ENCODE results near the gene DCXR.
A peak's percentile ranks its signal among the peaks of the same experiment; 100 is the strongest.

Gene DCXR

DNA sequence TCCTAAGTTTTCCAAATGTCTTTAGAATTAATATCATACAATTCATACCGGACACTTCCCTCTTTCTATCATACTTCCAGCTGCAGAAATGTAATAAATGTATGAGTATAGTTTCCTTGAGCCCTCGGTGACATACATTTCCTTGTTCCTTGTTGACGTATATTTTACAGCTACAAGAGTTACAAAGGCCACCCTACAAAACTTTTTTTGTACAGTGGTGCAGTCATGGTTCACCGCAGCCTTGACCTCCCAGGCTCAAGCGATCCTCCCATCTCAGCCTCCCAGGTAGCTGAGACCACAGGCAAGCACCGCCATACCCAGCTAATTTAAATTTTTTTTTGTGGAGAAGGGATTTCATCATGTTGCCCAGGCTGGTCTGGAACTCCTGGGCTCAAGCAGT is 35.3 kb upstream of the DCXR start:
- no peak for DNase-seq

DNA sequence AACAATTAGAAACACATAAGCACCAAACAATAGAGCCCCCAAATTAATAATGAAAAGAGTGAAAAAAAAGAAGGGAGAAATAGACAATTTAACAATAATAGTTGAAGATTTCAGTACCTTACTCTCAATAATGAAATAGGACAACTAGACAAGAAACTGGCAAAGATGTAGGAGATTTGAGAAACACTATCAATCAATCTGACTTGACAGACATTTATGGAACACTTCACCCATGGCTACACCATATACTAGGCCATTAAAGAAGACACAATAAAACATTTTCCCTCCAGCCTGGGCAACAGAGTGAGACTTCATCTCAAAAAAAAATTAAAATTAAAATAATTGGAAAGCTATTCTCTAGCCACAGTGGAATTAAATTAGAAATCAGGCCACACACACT is 33.1 kb upstream of the DCXR start:
- no peak for DNase-seq

DNA sequence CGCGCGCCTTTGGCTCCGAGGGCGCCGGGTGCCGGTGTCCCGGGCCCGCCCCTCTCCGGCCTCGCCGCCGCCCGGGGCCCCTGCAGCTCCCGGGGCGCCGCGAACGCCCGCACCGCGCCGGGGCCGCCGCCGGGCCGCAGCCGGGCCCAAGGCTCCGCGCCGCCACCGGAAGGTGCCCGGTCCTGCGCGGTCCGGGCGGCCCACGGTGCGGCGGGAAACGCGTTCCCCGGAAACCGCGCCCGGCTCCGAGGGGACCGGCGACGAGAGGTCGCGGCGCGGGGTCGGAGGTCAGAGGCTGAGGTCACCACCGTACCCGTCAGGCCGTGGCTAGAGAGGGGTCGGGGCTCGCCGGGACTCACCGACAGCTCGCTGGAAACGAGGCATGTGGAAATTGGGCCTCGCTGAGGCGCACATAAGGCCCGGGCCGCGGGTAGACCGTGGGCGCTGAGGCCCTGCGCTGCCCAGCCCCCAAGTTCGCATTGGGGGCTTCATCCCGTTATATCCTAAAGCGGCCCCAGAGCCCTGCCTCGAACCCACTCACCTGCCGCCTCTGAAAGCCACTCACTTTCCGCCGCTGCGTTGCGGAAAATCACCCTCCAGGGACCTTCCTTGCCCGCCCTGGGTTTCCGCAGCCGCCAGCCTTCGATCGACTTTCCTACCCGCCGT is 28.3 kb upstream of the DCXR start, which contains the start of gene DUS1L:
Gene DUS1L, minus strand, starts transcription at position 167 of the 666 bp plus-strand sequence. CDS start 745 bp downstream, outside the sequence.
- DNase-seq, result peak; percentile 76

DNA sequence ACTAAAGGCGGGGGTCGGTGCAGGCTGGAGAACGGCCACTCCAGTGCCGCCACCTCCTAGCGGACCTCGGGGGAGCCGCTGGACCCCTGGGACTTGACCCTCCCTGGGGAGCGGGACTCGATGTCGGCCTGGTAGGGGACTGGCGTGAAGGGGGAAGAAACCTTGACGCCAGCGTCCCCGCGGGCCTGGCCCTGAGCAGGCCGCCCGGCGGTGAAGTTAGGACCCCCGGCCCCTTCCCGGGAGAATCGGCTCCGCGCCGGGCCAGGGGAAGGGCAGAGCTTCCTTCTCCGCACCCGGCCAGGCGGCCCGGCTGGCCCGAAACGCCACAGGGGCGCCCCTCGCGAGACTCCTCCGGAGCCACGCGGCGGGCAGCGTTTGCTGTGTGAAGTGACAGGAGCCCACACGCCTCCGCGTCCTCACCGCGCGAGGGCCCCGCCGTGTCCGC is 27.7 kb upstream of the DCXR start:
- no peak for DNase-seq

GRCh38 chr17:82064433-82065192 is 27.1 kb upstream of the DCXR start:
- no peak for DNase-seq

DNA sequence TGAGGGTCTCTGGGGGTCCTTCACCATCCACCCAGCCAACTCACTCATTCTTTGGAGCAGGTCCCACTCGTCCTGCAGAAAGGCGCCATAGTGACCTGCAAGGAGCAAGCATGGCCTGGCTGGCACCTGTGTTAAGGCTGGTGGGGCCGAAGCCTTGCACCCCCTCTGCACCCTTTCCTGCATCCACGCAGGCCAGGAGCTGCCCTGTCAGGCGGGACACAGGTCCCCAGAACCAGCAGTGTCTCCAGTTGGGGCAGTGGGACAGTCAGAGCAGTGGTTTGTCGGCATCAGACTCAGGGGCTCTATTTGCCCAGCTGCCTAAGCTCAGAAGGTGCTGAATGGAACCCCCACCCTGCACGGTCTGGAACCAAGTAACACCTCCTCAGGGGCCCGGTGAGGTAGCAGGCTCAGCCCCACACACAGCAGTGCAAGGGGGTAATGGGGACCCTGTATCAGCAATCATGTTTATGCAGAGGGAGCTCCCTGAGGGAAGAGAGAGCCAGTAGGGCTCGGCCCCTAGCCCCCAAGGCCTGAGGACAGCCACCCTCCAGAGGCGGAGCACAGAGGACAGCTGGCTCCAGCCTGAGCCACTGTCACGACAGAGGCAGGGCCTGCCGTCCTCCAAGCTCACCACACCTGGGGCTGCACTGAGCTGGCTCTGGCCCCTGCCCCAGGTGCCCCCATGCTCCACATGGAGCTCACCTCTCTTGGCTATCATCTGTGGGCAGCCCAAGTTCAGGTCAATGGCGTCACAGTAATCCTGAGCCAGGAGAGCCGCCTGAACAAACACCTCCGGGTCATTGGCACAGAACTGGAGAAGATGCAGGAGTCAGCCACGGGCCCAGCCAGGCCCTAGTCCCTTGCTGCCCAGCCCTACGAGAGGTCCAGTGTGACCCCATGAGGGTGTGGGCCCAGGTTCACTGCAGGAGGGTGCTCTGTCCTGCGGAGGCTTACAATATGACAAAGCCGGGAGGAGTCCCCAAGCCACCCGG is 26.2 kb upstream of the DCXR start:
- no peak for DNase-seq

DNA sequence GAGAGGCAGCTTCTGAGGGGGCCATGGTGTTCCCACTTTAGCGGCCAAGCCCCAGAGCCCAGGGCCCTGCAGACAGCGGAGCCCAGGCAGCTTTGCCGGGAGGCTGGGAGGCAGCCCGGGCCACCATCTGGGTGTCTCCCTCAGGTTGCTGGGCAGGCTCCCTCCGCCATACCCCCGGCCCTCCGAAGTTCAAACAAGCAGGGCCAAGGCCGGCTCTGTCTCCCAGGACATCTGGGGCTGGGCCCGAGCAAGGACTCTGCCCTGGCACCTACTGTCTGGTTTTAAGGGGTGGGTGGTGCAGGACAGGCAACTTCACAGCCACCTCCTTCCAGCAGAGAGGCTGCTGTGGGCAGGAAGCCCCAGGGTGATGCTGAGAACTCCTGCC is 25.5 kb upstream of the DCXR start:
- DNase-seq, result no peak

DNA sequence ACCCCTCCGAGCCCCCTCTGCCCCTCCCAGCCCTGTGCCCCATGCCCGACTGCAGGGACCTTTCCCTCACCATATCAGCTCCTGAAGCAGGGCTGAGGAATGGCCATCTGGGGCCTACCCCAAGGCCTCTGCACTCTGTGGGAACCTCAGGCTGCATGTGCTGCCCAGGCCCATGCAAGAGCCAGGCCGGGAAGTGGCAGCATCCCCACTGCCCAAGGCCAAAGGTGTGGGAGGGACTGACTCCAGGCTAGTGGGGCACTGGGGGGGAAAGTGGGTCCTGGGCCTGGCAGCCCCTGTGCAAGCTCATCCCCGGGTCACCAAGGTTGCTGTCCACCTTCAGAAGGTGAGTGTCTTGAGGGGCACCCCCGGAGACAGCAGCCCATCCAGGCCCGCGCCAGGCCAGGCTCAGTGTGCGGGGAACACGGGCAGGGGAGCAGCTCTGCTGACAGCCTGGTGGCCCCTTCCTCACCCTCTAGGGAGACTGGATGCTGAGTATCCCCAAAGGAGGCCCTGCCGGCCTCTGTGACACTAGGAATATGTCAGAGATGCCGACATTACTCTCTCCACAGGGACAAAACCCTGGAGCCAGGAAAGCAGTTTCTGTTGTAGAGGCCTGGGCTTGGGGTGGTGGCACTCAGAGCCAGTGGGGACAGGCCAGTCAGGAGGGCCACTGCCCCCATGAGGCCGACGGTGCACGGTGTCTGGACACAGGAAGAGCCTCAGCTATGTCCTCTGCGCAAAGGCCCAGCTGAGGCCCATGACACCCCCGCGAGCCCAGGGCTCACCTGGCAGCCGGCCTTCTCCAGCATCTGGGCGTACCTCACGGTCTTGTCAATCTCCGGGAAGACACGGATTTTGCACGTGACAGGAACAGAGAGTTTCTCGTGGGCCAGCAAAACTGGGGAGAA is 24.8 kb upstream of the DCXR start:
- DNase-seq, result no peak

GRCh38 chr17:82061047-82061925 is 23.8 kb upstream of the DCXR start:
- no peak for DNase-seq

- no peak for DNase-seq
Observed at GRCh38 chr17:82060614-82061013, 23.1 kb upstream of the DCXR start.

- no peak for DNase-seq
Observed at GRCh38 chr17:82060001-82060380, 22.5 kb upstream of the DCXR start.

DNA sequence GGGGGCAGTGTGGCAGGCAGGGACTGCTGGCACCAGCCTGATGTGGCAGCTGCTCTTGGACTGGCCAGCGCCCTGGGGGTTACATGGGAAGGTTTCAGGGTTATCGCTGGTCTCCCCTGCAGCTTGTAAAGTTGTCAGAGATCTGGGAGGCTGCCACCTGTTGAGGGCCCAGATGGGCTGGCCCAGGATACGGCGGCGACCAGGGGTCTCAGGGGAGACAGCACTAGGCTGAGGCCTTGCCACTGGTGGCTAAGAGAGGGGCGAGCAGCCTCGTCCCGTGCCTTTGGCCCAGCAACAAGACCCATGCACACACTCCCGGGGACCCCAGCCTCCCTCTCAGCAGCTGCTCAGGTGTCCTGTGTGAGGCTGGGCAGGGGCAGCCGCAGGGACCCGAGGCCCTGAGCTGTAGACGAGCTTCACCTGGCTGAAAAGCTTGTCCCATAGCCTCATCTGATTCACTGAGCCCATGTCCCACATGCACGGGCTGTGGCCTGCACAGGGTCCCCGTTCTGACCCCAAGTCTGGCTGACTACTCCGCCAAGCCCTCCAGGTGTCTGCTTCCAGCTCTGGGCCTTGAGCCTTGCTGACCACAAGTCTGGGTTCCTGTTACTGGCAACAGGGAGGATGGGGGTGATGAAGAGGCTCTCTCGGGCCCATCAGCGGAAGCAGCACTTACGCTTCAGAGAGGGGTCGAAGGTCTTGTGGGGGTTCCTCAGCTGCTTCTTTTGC is 21.9 kb upstream of the DCXR start:
- no peak for DNase-seq

DNA sequence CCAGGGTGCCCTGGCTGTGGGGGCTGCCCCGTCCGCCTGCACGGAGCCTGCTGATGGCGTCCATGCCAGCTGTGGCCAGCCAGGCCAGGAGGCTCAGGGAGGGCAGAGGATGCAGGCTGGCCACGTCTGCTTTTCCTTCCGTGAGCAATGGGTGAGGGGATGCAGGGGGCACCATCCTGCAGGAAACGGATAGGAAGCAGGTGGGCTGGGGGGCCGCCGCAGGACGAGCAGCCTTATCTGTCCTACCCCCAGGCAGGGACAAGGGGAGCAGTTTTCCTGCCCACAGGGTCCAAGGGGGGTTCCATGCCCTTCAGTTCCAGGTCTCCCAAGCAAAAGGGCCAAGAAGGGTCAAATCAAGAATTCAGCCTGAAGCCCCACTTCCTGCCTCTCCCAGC is 21.4 kb upstream of the DCXR start:
- no peak for DNase-seq

GRCh38 chr17:82058230-82058854 is 20.8 kb upstream of the DCXR start:
- DNase-seq, result no peak

DNA sequence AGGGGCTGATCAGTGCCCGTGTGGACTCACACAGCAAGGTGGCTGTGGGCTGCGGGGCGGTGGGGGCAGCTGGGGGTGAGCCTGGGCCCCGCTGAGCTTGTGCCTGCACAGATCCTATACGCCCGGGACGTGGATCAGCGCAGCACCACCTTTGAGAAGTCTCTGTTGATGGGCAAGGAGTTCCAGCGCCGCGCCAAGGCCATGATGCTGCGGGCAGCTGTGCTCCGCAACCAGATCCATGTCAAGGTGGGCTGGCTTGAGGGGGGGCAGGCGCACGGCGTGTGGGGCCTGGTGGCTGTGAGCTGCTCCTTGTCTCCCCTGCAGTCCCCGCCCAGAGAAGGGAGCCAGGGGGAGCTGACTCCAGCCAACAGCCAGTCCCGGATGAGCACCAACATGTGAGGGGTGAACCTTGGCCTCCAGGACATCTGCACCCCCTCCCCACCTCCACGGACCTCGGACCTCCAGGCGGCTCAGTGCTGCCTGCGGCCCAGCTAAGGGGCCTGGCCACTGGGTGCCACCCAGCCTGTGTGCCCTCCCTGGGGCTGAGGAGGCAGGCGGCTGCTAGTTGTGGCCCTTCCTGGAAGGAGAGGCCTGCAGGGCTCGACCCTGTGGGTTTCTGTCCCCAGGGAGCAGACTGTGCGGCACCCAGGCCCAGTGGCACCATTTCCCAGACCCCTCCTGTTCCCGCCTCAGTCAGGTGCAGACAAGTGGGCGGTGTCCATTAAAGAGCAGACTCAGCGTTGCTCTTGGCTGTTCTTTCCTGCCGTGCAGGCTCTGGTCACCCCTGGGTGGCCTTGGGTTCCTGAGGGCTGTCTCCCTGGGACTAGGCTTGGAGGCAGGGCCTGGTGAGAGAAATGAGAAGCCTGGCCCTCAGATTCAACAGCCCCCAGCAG is 19.5 kb upstream of the DCXR start:
- no peak for DNase-seq

GRCh38 chr17:82055965-82056728 is 18.6 kb upstream of the DCXR start:
- no peak for DNase-seq

DNA sequence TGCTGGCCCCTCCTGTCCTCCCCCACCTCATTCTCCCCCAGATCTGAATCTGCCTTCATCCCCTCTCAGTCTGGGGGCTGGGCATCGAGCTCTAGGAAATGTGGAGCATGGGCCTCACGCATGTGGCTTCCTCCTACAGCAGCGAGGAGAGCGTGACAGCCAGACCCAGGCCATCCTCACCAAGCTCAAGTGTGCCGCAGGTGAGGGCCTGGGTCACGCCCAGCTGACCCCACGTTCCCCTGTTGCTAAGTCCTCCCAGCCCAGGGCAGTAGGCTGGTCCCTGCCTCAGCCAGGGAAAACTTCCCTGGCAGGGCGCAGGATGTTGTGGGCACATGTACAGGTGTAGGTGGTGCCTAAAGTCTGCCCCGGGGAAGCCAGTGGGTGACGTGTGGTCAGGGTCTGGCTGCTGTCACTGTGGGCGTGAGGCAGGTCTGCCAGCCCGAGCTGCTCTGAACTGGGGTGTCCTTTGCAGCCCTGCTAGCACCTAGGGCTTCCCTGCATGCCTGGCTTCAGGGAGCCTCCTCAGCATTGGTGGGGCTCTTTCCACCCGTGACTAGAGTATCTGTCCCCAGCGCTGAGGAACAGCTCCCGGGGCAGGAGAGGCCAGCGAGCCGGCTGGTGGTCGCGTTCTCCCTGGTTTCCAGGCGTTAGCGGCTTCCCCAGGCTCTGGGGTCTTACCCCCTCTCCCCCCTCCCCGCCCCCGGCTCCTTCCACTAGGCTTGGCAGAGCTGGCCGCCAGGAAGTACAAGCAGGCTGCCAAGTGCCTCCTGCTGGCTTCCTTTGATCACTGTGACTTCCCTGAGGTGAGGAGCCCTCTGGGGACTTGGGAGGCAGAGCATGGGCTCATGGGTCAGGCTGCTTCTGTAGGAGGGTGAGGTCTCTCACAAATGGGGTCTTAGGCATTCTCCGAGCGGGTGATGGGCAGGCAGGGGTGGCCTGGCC is 17.8 kb upstream of the DCXR start:
- no peak for DNase-seq
